ENCODE results near the gene FMO3. TPM values are rescaled to one million over a fixed set of nuclear protein-coding genes. Genes with fewer than 3 reads are reported as not detected.

FMO3 gene
- total RNA-seq, 4 donors from 2014 or later, result 2.9 to 6.3 (median 5.8) TPM

GRCh38 chr1:171107969-171108368 lies 17.3 kb downstream of the FMO3 start:
- no peak overlapping the region for H3K4me3 ChIP-seq
- no peak for TF ChIP-seq EP300 (IDR thresholded peaks at IDR 0.05)
- intact Hi-C loops (cut with DNase I), result no loop called here
- no peaks in the 10 kb centered on the region for H3K27me3 ChIP-seq
- H3K27ac ChIP-seq (replicated peaks in 1 of 4), result peak overlapping the region in 3 of 4 donors; percentile 13 to 40 (median 15)
- H3K9me3 ChIP-seq, result no peaks in the 10 kb centered on the region
- DNase-seq (ENCODE audit: extremely low spot score), result no peak
- 72% methylated on average over 5 of the region's 8 CpGs for WGBS
- H3K4me1 ChIP-seq, result peaks cover 0 to 24% (median 2%) of the 10 kb centered on the region in 4 donors
- H3K36me3 ChIP-seq, result no peaks in the 10 kb centered on the region

GRCh38 chr1:171109966-171110365 lies 19.3 kb downstream of the FMO3 start:
- no peaks in the 10 kb centered on the region for H3K36me3 ChIP-seq
- intact Hi-C loops (cut with DNase I), result no loop called here
- no peaks in the 10 kb centered on the region for H3K9me3 ChIP-seq
- H3K4me1 ChIP-seq, result peaks cover 0 to 24% (median 3%) of the 10 kb centered on the region in 4 donors
- DNase-seq (ENCODE audit: extremely low spot score), result no peak
- TF ChIP-seq POLR2AphosphoS5 (IDR thresholded peaks at IDR 0.05) (no peak), CTCF (IDR thresholded peaks at IDR 0.05) (no peak), POLR2A (IDR thresholded peaks at IDR 0.05; ENCODE audit: low read depth) (no peak), EP300 (IDR thresholded peaks at IDR 0.05) (no peak)
- WGBS, result 87% methylated on average over 7 of the region's 7 CpGs
- H3K27me3 ChIP-seq, result no peaks in the 10 kb centered on the region
- H3K27ac ChIP-seq (replicated peaks in 1 of 4), result peak overlapping the region in 1 of 4 donors; percentile 22
- H3K4me3 ChIP-seq, result no peak overlapping the region

GRCh38 chr1:171110621-171111326 lies 20.1 kb downstream of the FMO3 start:
- no peak overlapping the region for H3K4me3 ChIP-seq
- DNase-seq (ENCODE audit: extremely low spot score), result no peak
- peak overlapping the region; percentile 18 to 24 (median 22) for H3K27ac ChIP-seq (replicated peaks in 1 of 4)
- no peak for TF ChIP-seq EP300 (IDR thresholded peaks at IDR 0.05)
- no peak for TF ChIP-seq CTCF (IDR thresholded peaks at IDR 0.05)
- TF ChIP-seq POLR2A (IDR thresholded peaks at IDR 0.05; ENCODE audit: low read depth), result no peak
- no peak for TF ChIP-seq POLR2AphosphoS5 (IDR thresholded peaks at IDR 0.05)
- intact Hi-C loops (cut with DNase I), result no loop called here
- no peaks in the 10 kb centered on the region for H3K36me3 ChIP-seq
- 56% methylated on average over 7 of the region's 7 CpGs for WGBS
- no peaks in the 10 kb centered on the region for H3K9me3 ChIP-seq
- H3K27me3 ChIP-seq, result peaks cover 0 to 3% (median 0%) of the 10 kb centered on the region in 4 donors
- H3K4me1 ChIP-seq, result peaks cover 0 to 24% (median 4%) of the 10 kb centered on the region in 4 donors

- Histone ChIP-seq H3K27ac (replicated peaks in 1 of 4) (no peak overlapping the region), H3K9me3 (no peaks in the 10 kb centered on the region), H3K4me3 (no peak overlapping the region), H3K27me3 (peaks cover 0 to 3% (median 0%) of the 10 kb centered on the region in 4 donors), H3K4me1 (peaks cover 0 to 24% (median 4%) of the 10 kb centered on the region in 4 donors), H3K36me3 (no peaks in the 10 kb centered on the region)
- intact Hi-C loops (cut with DNase I), result no loop called here
- DNase-seq (ENCODE audit: extremely low spot score), result no peak
- 77% methylated on average over 3 of the region's 3 CpGs for WGBS
- no peak for TF ChIP-seq POLR2AphosphoS5 (IDR thresholded peaks at IDR 0.05)
- no peak for TF ChIP-seq CTCF (IDR thresholded peaks at IDR 0.05)
- TF ChIP-seq EP300 (IDR thresholded peaks at IDR 0.05), result no peak
- no peak for TF ChIP-seq POLR2A (IDR thresholded peaks at IDR 0.05; ENCODE audit: low read depth)
Measured at GRCh38 chr1:171112119-171112518, 21.4 kb downstream of the FMO3 start.

GRCh38 chr1:171113382-171113781 lies 22.7 kb downstream of the FMO3 start:
- DNase-seq (ENCODE audit: extremely low spot score), result no peak
- H3K27ac ChIP-seq (replicated peaks in 1 of 4), result no peak overlapping the region
- TF ChIP-seq EP300 (IDR thresholded peaks at IDR 0.05) (no peak), POLR2A (IDR thresholded peaks at IDR 0.05; ENCODE audit: low read depth) (no peak), CTCF (IDR thresholded peaks at IDR 0.05) (no peak), POLR2AphosphoS5 (IDR thresholded peaks at IDR 0.05) (no peak)
- no peaks in the 10 kb centered on the region for H3K9me3 ChIP-seq
- H3K36me3 ChIP-seq, result no peaks in the 10 kb centered on the region
- no peak overlapping the region for H3K4me3 ChIP-seq
- 75% methylated on average over 3 of the region's 3 CpGs for WGBS
- H3K27me3 ChIP-seq, result peaks cover 0 to 3% (median 0%) of the 10 kb centered on the region in 4 donors
- intact Hi-C loops (cut with DNase I), result no loop called here
- peaks cover 0 to 13% (median 2%) of the 10 kb centered on the region in 4 donors for H3K4me1 ChIP-seq
